Measurements from ENCODE around the gene C11orf91.

DNA sequence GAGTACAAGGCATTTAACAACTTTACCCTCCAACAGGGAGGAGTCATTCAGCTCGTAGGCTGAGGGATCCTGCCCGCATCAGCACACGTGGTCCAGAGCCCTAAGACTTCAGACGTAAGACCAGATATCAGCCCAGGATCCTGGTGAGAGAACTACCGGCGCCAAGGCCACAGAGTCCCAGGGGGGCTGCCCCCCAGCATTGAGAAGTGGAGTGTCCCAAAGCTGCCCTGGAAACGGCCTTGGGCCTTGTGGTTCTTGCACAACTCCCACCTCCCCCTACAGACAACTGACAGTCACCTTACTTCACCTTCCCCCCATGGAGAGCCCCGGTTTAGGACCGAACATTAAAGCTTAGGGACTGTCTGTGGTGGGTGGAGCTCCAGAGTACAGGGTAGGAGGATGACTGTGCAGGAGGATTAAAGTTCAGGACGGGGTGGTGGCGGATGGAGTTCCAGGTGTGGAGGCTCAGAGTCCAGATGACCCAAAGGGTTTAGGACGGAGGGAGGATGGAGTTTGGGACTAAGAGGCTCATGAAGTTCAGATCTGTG lies 1.0 kb downstream of the C11orf91 start:
- TF ChIP-seq CTCF (conservative IDR thresholded peaks at IDR 0.05; ENCODE audit: low read length) (no peak), EZH2phosphoT487 (IDR thresholded peaks at IDR 0.05; ENCODE audit: borderline replicate concordance) (no peak)

Measured in Loucy (cell line).